Measurements from ENCODE around the gene KIAA1671.

Gene KIAA1671

GRCh38 chr22:25208743-25209505, 256.4 kb downstream of the KIAA1671 start:
- H3K79me2 ChIP-seq (ENCODE audit: control insufficient read depth, insufficient read depth, low read length) = no peaks in the 10 kb centered on the region
- no peak overlapping the region for H3K27ac ChIP-seq (ENCODE audit: low read depth, low read length)
- DNase-seq = peak; percentile 37
- no peak overlapping the region for H3K56ac ChIP-seq (ENCODE audit: low read length)
- WGBS (ENCODE audit: extremely low coverage, insufficient coverage, low lambda C conversion rate) = no CpG with 5 or more reads among the region's 17 CpGs
- H2AK5ac ChIP-seq (ENCODE audit: low read length) = no peak overlapping the region
- H3K4ac ChIP-seq (ENCODE audit: low read depth, low read length) = no peak overlapping the region
- H3K27me3 ChIP-seq (ENCODE audit: insufficient read depth, low read length, poor library complexity) = no peaks in the 10 kb centered on the region
- no peak overlapping the region for H3K4me2 ChIP-seq (ENCODE audit: low read length)
- H3K4me3 ChIP-seq (ENCODE audit: low read length) = no peak overlapping the region
- H3K4me1 ChIP-seq (ENCODE audit: control insufficient read depth, low read depth, low read length) = no peaks in the 10 kb centered on the region
- no peak overlapping the region for H2BK120ac ChIP-seq (ENCODE audit: low read depth, low read length)
- no peak overlapping the region for H4K8ac ChIP-seq (ENCODE audit: low read depth, low read length)
- no peak overlapping the region for H3K23ac ChIP-seq (ENCODE audit: low read length)
- H3K18ac ChIP-seq (ENCODE audit: low read length) = no peak overlapping the region
- H4K5ac ChIP-seq (ENCODE audit: low read length) = no peak overlapping the region
- H3K79me1 ChIP-seq (ENCODE audit: low read length) = no peaks in the 10 kb centered on the region
- no peak overlapping the region for H2BK5ac ChIP-seq (ENCODE audit: low read length)
- no peak overlapping the region for H2BK15ac ChIP-seq (replicated peaks; ENCODE audit: low read depth)
- no peak overlapping the region for H3K9ac ChIP-seq (ENCODE audit: low read length)
- no peaks in the 10 kb centered on the region for H3K36me3 ChIP-seq (ENCODE audit: control insufficient read depth, insufficient read depth, low read length)

- no peak overlapping the region for H3K18ac ChIP-seq (ENCODE audit: low read length)
- no peak overlapping the region for H3K4ac ChIP-seq (ENCODE audit: low read depth, low read length)
- no peak overlapping the region for H2BK15ac ChIP-seq (replicated peaks; ENCODE audit: low read depth)
- no peaks in the 10 kb centered on the region for H3K79me2 ChIP-seq (ENCODE audit: control insufficient read depth, insufficient read depth, low read length)
- no peaks in the 10 kb centered on the region for H3K79me1 ChIP-seq (ENCODE audit: low read length)
- no peak overlapping the region for H2BK120ac ChIP-seq (ENCODE audit: low read depth, low read length)
- no peak overlapping the region for H4K8ac ChIP-seq (ENCODE audit: low read depth, low read length)
- H2BK5ac ChIP-seq (ENCODE audit: low read length) = no peak overlapping the region
- H4K5ac ChIP-seq (ENCODE audit: low read length) = no peak overlapping the region
- H3K27ac ChIP-seq (ENCODE audit: low read depth, low read length) = no peak overlapping the region
- no peak for DNase-seq
- no peak overlapping the region for H3K4me2 ChIP-seq (ENCODE audit: low read length)
- H3K36me3 ChIP-seq (ENCODE audit: control insufficient read depth, insufficient read depth, low read length) = no peaks in the 10 kb centered on the region
- H3K9ac ChIP-seq (ENCODE audit: low read length) = no peak overlapping the region
- no peak overlapping the region for H3K56ac ChIP-seq (ENCODE audit: low read length)
- H3K27me3 ChIP-seq (ENCODE audit: insufficient read depth, low read length, poor library complexity) = no peaks in the 10 kb centered on the region
- H2AK5ac ChIP-seq (ENCODE audit: low read length) = no peak overlapping the region
- H3K4me3 ChIP-seq (ENCODE audit: low read length) = no peak overlapping the region
- WGBS (ENCODE audit: extremely low coverage, insufficient coverage, low lambda C conversion rate) = no CpG with 5 or more reads among the region's 3 CpGs
- no peaks in the 10 kb centered on the region for H3K4me1 ChIP-seq (ENCODE audit: control insufficient read depth, low read depth, low read length)
- H3K23ac ChIP-seq (ENCODE audit: low read length) = no peak overlapping the region
Measured at GRCh38 chr22:25210793-25211192, 258.3 kb downstream of the KIAA1671 start.

GRCh38 chr22:25212337-25212736, 259.8 kb downstream of the KIAA1671 start:
- H3K23ac ChIP-seq (ENCODE audit: low read length) = no peak overlapping the region
- H3K4me3 ChIP-seq (ENCODE audit: low read length) = no peak overlapping the region
- no peaks in the 10 kb centered on the region for H3K27me3 ChIP-seq (ENCODE audit: insufficient read depth, low read length, poor library complexity)
- no peaks in the 10 kb centered on the region for H3K79me1 ChIP-seq (ENCODE audit: low read length)
- H2BK120ac ChIP-seq (ENCODE audit: low read depth, low read length) = no peak overlapping the region
- no peak overlapping the region for H3K4me2 ChIP-seq (ENCODE audit: low read length)
- H3K18ac ChIP-seq (ENCODE audit: low read length) = no peak overlapping the region
- no peaks in the 10 kb centered on the region for H3K4me1 ChIP-seq (ENCODE audit: control insufficient read depth, low read depth, low read length)
- H4K8ac ChIP-seq (ENCODE audit: low read depth, low read length) = no peak overlapping the region
- no peak overlapping the region for H2AK5ac ChIP-seq (ENCODE audit: low read length)
- DNase-seq = no peak
- no peaks in the 10 kb centered on the region for H3K36me3 ChIP-seq (ENCODE audit: control insufficient read depth, insufficient read depth, low read length)
- no peak overlapping the region for H4K5ac ChIP-seq (ENCODE audit: low read length)
- H3K56ac ChIP-seq (ENCODE audit: low read length) = no peak overlapping the region
- H3K79me2 ChIP-seq (ENCODE audit: control insufficient read depth, insufficient read depth, low read length) = no peaks in the 10 kb centered on the region
- no peak overlapping the region for H3K27ac ChIP-seq (ENCODE audit: low read depth, low read length)
- WGBS (ENCODE audit: extremely low coverage, insufficient coverage, low lambda C conversion rate) = no CpG with 5 or more reads among the region's 3 CpGs
- no peak overlapping the region for H2BK15ac ChIP-seq (replicated peaks; ENCODE audit: low read depth)
- no peak overlapping the region for H3K4ac ChIP-seq (ENCODE audit: low read depth, low read length)
- no peak overlapping the region for H3K9ac ChIP-seq (ENCODE audit: low read length)
- H2BK5ac ChIP-seq (ENCODE audit: low read length) = no peak overlapping the region

- Histone ChIP-seq H2AK5ac (ENCODE audit: low read length) (no peak overlapping the region), H4K5ac (ENCODE audit: low read length) (no peak overlapping the region), H3K4me3 (ENCODE audit: low read length) (no peak overlapping the region), H3K36me3 (ENCODE audit: control insufficient read depth, insufficient read depth, low read length) (no peaks in the 10 kb centered on the region), H3K79me2 (ENCODE audit: control insufficient read depth, insufficient read depth, low read length) (no peaks in the 10 kb centered on the region), H3K23ac (ENCODE audit: low read length) (no peak overlapping the region), H4K8ac (ENCODE audit: low read depth, low read length) (no peak overlapping the region), H3K56ac (ENCODE audit: low read length) (no peak overlapping the region), H3K18ac (ENCODE audit: low read length) (no peak overlapping the region), H3K4me1 (ENCODE audit: control insufficient read depth, low read depth, low read length) (no peaks in the 10 kb centered on the region), H3K79me1 (ENCODE audit: low read length) (no peaks in the 10 kb centered on the region), H2BK5ac (ENCODE audit: low read length) (no peak overlapping the region), H2BK15ac (replicated peaks; ENCODE audit: low read depth) (no peak overlapping the region), H2BK120ac (ENCODE audit: low read depth, low read length) (no peak overlapping the region), H3K27me3 (ENCODE audit: insufficient read depth, low read length, poor library complexity) (no peaks in the 10 kb centered on the region), H3K4ac (ENCODE audit: low read depth, low read length) (no peak overlapping the region), H3K4me2 (ENCODE audit: low read length) (no peak overlapping the region), H3K27ac (ENCODE audit: low read depth, low read length) (no peak overlapping the region), H3K9ac (ENCODE audit: low read length) (no peak overlapping the region)
- DNase-seq = no peak
- WGBS (ENCODE audit: extremely low coverage, insufficient coverage, low lambda C conversion rate) = no CpG with 5 or more reads among the region's 3 CpGs
Measured at GRCh38 chr22:25213221-25213620, 260.7 kb downstream of the KIAA1671 start.

- H3K4me2 ChIP-seq (ENCODE audit: low read length) = no peak overlapping the region
- H3K27ac ChIP-seq (ENCODE audit: low read depth, low read length) = no peak overlapping the region
- H3K56ac ChIP-seq (ENCODE audit: low read length) = no peak overlapping the region
- no peaks in the 10 kb centered on the region for H3K79me2 ChIP-seq (ENCODE audit: control insufficient read depth, insufficient read depth, low read length)
- H3K4ac ChIP-seq (ENCODE audit: low read depth, low read length) = no peak overlapping the region
- H2BK5ac ChIP-seq (ENCODE audit: low read length) = no peak overlapping the region
- no peak overlapping the region for H3K18ac ChIP-seq (ENCODE audit: low read length)
- H3K4me3 ChIP-seq (ENCODE audit: low read length) = no peak overlapping the region
- H4K5ac ChIP-seq (ENCODE audit: low read length) = no peak overlapping the region
- no CpG with 5 or more reads among the region's 2 CpGs for WGBS (ENCODE audit: extremely low coverage, insufficient coverage, low lambda C conversion rate)
- H3K23ac ChIP-seq (ENCODE audit: low read length) = no peak overlapping the region
- no peak overlapping the region for H3K9ac ChIP-seq (ENCODE audit: low read length)
- no peaks in the 10 kb centered on the region for H3K27me3 ChIP-seq (ENCODE audit: insufficient read depth, low read length, poor library complexity)
- no peak for DNase-seq
- no peak overlapping the region for H2BK15ac ChIP-seq (replicated peaks; ENCODE audit: low read depth)
- H2AK5ac ChIP-seq (ENCODE audit: low read length) = no peak overlapping the region
- no peaks in the 10 kb centered on the region for H3K79me1 ChIP-seq (ENCODE audit: low read length)
- H3K4me1 ChIP-seq (ENCODE audit: control insufficient read depth, low read depth, low read length) = no peaks in the 10 kb centered on the region
- no peaks in the 10 kb centered on the region for H3K36me3 ChIP-seq (ENCODE audit: control insufficient read depth, insufficient read depth, low read length)
- H2BK120ac ChIP-seq (ENCODE audit: low read depth, low read length) = no peak overlapping the region
- H4K8ac ChIP-seq (ENCODE audit: low read depth, low read length) = no peak overlapping the region
Measured at GRCh38 chr22:25216230-25216629, 263.7 kb downstream of the KIAA1671 start.

GRCh38 chr22:25219211-25219689, 266.7 kb downstream of the KIAA1671 start, which contains the start of gene CRYBB2:
CRYBB2 (plus strand) TSS chr22:25219639; CDS start chr22:25221430, 1,791 bp downstream.
- no peak within 1 kb of the TSS for H3K4ac ChIP-seq (ENCODE audit: low read depth, low read length)
- no peaks in the 10 kb centered on the region for H3K79me1 ChIP-seq (ENCODE audit: low read length)
- H4K8ac ChIP-seq (ENCODE audit: low read depth, low read length) = no peak within 1 kb of the TSS
- H3K27ac ChIP-seq (ENCODE audit: low read depth, low read length) = no peak within 1 kb of the TSS
- H3K4me2 ChIP-seq (ENCODE audit: low read length) = no peak within 1 kb of the TSS
- H3K27me3 ChIP-seq (ENCODE audit: insufficient read depth, low read length, poor library complexity) = no peaks in the 10 kb centered on the region
- H2AK5ac ChIP-seq (ENCODE audit: low read length) = no peak within 1 kb of the TSS
- no CpG with 5 or more reads among the region's 19 CpGs for WGBS (ENCODE audit: extremely low coverage, insufficient coverage, low lambda C conversion rate)
- H4K5ac ChIP-seq (ENCODE audit: low read length) = no peak within 1 kb of the TSS
- DNase-seq = no peak
- no peak within 1 kb of the TSS for H3K18ac ChIP-seq (ENCODE audit: low read length)
- H3K23ac ChIP-seq (ENCODE audit: low read length) = no peak within 1 kb of the TSS
- H3K9ac ChIP-seq (ENCODE audit: low read length) = no peak within 1 kb of the TSS
- no peak within 1 kb of the TSS for H2BK15ac ChIP-seq (replicated peaks; ENCODE audit: low read depth)
- H3K36me3 ChIP-seq (ENCODE audit: control insufficient read depth, insufficient read depth, low read length) = no peaks in the 10 kb centered on the region
- H3K79me2 ChIP-seq (ENCODE audit: control insufficient read depth, insufficient read depth, low read length) = no peaks in the 10 kb centered on the region
- no peak within 1 kb of the TSS for H3K4me3 ChIP-seq (ENCODE audit: low read length)
- no peaks in the 10 kb centered on the region for H3K4me1 ChIP-seq (ENCODE audit: control insufficient read depth, low read depth, low read length)
- no peak within 1 kb of the TSS for H2BK5ac ChIP-seq (ENCODE audit: low read length)
- H2BK120ac ChIP-seq (ENCODE audit: low read depth, low read length) = no peak within 1 kb of the TSS
- H3K56ac ChIP-seq (ENCODE audit: low read length) = no peak within 1 kb of the TSS

Measured in mesendoderm (in vitro differentiated cells).